ENCODE measurements around the gene NDUFB11. TPM values are rescaled to one million over a fixed set of nuclear protein-coding genes. Genes with fewer than 3 reads are reported as not detected.

Gene NDUFB11
- total and polyA plus RNA-seq, 9 of the 15 experiments (the other 6 are each of a cell fraction or from before 2014, with no cell fraction given): 20.9 to 269 (median 86.8) TPM

DNA sequence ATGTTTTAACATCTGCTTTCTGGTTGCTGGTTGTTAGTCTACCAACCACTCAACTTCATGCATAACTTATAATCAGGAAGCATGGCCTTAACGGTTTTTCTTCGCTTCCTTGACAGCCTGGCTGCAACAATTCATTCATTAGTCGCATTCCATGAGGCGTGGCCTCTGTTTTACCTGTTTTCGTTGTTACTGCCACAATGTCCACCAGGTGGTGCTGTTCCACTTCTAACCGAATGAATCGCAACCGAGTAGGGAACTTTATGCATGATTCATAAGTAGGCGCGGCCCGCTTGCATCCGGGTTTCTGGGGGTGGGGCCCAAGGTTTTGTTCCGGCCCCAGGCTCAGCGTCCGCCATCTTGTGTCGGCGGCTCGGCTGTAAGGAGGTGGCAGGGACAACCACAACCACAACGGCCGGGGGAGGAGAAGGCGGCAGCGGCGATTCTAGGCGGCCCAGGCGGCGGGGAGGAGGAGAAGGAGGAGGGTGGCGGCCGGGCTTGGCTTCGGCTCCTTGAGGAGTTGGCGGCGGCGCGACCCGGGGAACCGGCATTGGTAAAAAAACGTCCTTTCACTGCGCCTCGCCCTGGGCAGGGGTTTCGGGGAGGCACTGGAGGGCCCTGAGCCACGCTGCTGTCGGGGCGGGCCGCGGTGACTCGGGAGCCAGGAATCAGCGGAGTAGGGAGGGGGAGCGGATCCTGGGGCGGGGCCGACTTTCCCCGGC lies 49.1 kb upstream of the NDUFB11 start, which contains the start of gene UBA1 (continued):
- TF ChIP-seq RAD51 (IDR thresholded peaks at IDR 0.05; ENCODE audit: borderline replicate concordance, low read depth) (no peak), HNRNPL (IDR thresholded peaks at IDR 0.05; ENCODE audit: low read depth, low read length) (no peak), GABPB1 (CRISPR knock-in tag; IDR thresholded peaks at IDR 0.05) (no peak; the same call in 1 of the 2 replicates), ARID1B (IDR thresholded peaks at IDR 0.05) (no peak), KDM2B (CRISPR knock-in tag; IDR thresholded peaks at IDR 0.05) (no peak), NR1H2 (CRISPR knock-in tag; IDR thresholded peaks at IDR 0.05) (no peak), ZNF717 (CRISPR knock-in tag; IDR thresholded peaks at IDR 0.05) (no peak), ZBED1 (IDR thresholded peaks at IDR 0.05) (no peak), MEF2D (tag; conservative IDR thresholded peaks at IDR 0.05; ENCODE audit: low read depth) (no peak), KLF10 (CRISPR knock-in tag; IDR thresholded peaks at IDR 0.05) (no peak), MAFK (IDR thresholded peaks at IDR 0.05; ENCODE audit: low read length) (no peak), TEAD2 (tag; IDR thresholded peaks at IDR 0.05) (peak; percentile 56; the same call in 1 of the 2 replicates), RBM25 (IDR thresholded peaks at IDR 0.05; ENCODE audit: low read depth, low read length, severe bottlenecking) (no peak), JUN (IDR thresholded peaks at IDR 0.05; ENCODE audit: borderline replicate concordance, low read depth, low read length) (peak; percentile 66; the same call in 1 of the 2 replicates), JUN (CRISPR knock-in tag; IDR thresholded peaks at IDR 0.05; ENCODE audit: borderline replicate concordance) (no peak), RBM17 (IDR thresholded peaks at IDR 0.05; ENCODE audit: borderline replicate concordance, low read depth, low read length) (no peak), ZFP30 (CRISPR knock-in tag; IDR thresholded peaks at IDR 0.05; ENCODE audit: borderline replicate concordance) (no peak), ZNF79 (CRISPR knock-in tag; IDR thresholded peaks at IDR 0.05; ENCODE audit: low read depth) (no peak), PURB (CRISPR knock-in tag; IDR thresholded peaks at IDR 0.05; ENCODE audit: low read depth) (no peak), HDAC1 (IDR thresholded peaks at IDR 0.05) (peak in 1 of 2 experiments; percentile 40; a peak in 2 of 4 replicates)
- TF ChIP-seq, protein P1, sequence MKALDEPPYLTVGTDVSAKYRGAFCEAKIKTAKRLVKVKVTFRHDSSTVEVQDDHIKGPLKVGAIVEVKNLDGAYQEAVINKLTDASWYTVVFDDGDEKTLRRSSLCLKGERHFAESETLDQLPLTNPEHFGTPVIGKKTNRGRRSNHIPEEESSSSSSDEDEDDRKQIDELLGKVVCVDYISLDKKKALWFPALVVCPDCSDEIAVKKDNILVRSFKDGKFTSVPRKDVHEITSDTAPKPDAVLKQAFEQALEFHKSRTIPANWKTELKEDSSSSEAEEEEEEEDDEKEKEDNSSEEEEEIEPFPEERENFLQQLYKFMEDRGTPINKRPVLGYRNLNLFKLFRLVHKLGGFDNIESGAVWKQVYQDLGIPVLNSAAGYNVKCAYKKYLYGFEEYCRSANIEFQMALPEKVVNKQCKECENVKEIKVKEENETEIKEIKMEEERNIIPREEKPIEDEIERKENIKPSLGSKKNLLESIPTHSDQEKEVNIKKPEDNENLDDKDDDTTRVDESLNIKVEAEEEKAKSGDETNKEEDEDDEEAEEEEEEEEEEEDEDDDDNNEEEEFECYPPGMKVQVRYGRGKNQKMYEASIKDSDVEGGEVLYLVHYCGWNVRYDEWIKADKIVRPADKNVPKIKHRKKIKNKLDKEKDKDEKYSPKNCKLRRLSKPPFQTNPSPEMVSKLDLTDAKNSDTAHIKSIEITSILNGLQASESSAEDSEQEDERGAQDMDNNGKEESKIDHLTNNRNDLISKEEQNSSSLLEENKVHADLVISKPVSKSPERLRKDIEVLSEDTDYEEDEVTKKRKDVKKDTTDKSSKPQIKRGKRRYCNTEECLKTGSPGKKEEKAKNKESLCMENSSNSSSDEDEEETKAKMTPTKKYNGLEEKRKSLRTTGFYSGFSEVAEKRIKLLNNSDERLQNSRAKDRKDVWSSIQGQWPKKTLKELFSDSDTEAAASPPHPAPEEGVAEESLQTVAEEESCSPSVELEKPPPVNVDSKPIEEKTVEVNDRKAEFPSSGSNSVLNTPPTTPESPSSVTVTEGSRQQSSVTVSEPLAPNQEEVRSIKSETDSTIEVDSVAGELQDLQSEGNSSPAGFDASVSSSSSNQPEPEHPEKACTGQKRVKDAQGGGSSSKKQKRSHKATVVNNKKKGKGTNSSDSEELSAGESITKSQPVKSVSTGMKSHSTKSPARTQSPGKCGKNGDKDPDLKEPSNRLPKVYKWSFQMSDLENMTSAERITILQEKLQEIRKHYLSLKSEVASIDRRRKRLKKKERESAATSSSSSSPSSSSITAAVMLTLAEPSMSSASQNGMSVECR (CRISPR knock-in tag; IDR thresholded peaks at IDR 0.05): peak; percentile 57; the same call in 1 of the 2 replicates
- TF ChIP-seq, protein P2, sequence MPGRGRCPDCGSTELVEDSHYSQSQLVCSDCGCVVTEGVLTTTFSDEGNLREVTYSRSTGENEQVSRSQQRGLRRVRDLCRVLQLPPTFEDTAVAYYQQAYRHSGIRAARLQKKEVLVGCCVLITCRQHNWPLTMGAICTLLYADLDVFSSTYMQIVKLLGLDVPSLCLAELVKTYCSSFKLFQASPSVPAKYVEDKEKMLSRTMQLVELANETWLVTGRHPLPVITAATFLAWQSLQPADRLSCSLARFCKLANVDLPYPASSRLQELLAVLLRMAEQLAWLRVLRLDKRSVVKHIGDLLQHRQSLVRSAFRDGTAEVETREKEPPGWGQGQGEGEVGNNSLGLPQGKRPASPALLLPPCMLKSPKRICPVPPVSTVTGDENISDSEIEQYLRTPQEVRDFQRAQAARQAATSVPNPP (IDR thresholded peaks at IDR 0.05; ENCODE audit: borderline replicate concordance, insufficient read depth, insufficient read length): no peak
- TF ChIP-seq, protein P3, sequence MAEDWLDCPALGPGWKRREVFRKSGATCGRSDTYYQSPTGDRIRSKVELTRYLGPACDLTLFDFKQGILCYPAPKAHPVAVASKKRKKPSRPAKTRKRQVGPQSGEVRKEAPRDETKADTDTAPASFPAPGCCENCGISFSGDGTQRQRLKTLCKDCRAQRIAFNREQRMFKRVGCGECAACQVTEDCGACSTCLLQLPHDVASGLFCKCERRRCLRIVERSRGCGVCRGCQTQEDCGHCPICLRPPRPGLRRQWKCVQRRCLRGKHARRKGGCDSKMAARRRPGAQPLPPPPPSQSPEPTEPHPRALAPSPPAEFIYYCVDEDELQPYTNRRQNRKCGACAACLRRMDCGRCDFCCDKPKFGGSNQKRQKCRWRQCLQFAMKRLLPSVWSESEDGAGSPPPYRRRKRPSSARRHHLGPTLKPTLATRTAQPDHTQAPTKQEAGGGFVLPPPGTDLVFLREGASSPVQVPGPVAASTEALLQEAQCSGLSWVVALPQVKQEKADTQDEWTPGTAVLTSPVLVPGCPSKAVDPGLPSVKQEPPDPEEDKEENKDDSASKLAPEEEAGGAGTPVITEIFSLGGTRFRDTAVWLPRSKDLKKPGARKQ (CRISPR knock-in tag; IDR thresholded peaks at IDR 0.05): no peak
